MM.1S (cell line): ENCODE measurements around the gene SLC6A8.

Experiments
- DNase-seq: peaks from one replicate; pipeline ENCODE4 v3.0.0-alpha.2; 2015
- H2AFZ ChIP-seq: fragments of 300-600 bp; sonication (generic); 2 replicates; pipeline ENCODE4 v1.6.0; 2016; ENCODE audit warnings: antibody characterized with exemption, low read length
- H3F3A ChIP-seq: fragments of 300-600 bp; sonication (generic); 2 replicates; pipeline ENCODE4 v1.6.1; 2016; ENCODE audit warnings: mild to moderate bottlenecking, antibody characterized with exemption, low read length, moderate library complexity, mixed read lengths; ENCODE audit not compliant: insufficient read depth
- H3K27ac ChIP-seq: fragments of 300-600 bp; sonication (generic); 2 replicates; pipeline ENCODE4 v1.5.1; 2016; ENCODE audit warnings: mild to moderate bottlenecking, low read length
- H3K27me3 ChIP-seq: fragments of 300-600 bp; sonication (generic); replicated peaks from 2 replicates; pipeline ENCODE4 v1.6.0; 2016; ENCODE audit warnings: low read length; ENCODE audit not compliant: insufficient read depth
- H3K36me3 ChIP-seq: fragments of 300-600 bp; sonication (generic); replicated peaks from 2 replicates; pipeline ENCODE4 v1.6.1; 2016; ENCODE audit warnings: mild to moderate bottlenecking, low read length, mixed read lengths; ENCODE audit not compliant: insufficient read depth
- H3K4me1 ChIP-seq: fragments of 300-600 bp; sonication (generic); 2 replicates; pipeline ENCODE4 v1.6.1; 2016; ENCODE audit warnings: low read length, mixed read lengths
- H3K4me2 ChIP-seq: fragments of 300-600 bp; sonication (generic); 2 replicates; pipeline ENCODE4 v1.6.0; 2016; ENCODE audit warnings: low read depth, low read length
- H3K4me3 ChIP-seq: fragments of 300-600 bp; sonication (generic); 2 replicates; pipeline ENCODE4 v1.5.1; 2016; ENCODE audit warnings: low read length, mixed read lengths
- H3K79me2 ChIP-seq: fragments of 300-600 bp; sonication (generic); 2 replicates; pipeline ENCODE4 v1.6.1; 2016; ENCODE audit warnings: mixed run types, low read length, mixed read lengths
- H3K9ac ChIP-seq: fragments of 300-600 bp; sonication (generic); 2 replicates; pipeline ENCODE4 v1.6.1; 2016; ENCODE audit warnings: low read length, mixed read lengths
- H3K9me2 ChIP-seq: fragments of 300-600 bp; sonication (generic); replicated peaks from 2 replicates; pipeline ENCODE4 v1.6.1; 2016; ENCODE audit warnings: mild to moderate bottlenecking, low read length, mixed read lengths; ENCODE audit not compliant: insufficient read depth
- H3K9me3 ChIP-seq: fragments of 300-600 bp; sonication (generic); replicated peaks from 2 replicates; pipeline ENCODE4 v1.6.1; 2016; ENCODE audit warnings: mild to moderate bottlenecking, low read length, mixed read lengths; ENCODE audit not compliant: insufficient read depth
- H4K20me1 ChIP-seq: fragments of 300-600 bp; sonication (generic); 2 replicates; pipeline ENCODE4 v1.6.1; 2016; ENCODE audit warnings: mild to moderate bottlenecking, low read length, moderate library complexity, mixed read lengths; ENCODE audit not compliant: insufficient read depth
- CTCF ChIP-seq: fragments of 300-600 bp; sonication (generic); IDR thresholded peaks from 2 replicates; pipeline ENCODE4 v1.5.1; 2016; ENCODE audit warnings: antibody characterized with exemption, low read length, mixed read lengths
- EZH2 ChIP-seq: fragments of 300-600 bp; sonication (generic); optimal IDR thresholded peaks from 2 replicates; pipeline ENCODE3; 2017; ENCODE audit warnings: low read depth, mild to moderate bottlenecking, antibody characterized with exemption, low read length, mixed read lengths
- EZH2phosphoT487 ChIP-seq: fragments of 300-600 bp; sonication (generic); IDR thresholded peaks from 2 replicates; pipeline ENCODE4 v1.6.1; 2018; ENCODE audit warnings: antibody characterized with exemption, low read length

SLC6A8 gene

GRCh38 chrX:153643431-153644351, 44.0 kb upstream of the SLC6A8 start:
- Histone ChIP-seq H3K9me3 (no peaks in the 10 kb centered on the region), H3K4me2 (no peak overlapping the region), H3F3A (no peaks in the 10 kb centered on the region), H3K4me3 (no peak overlapping the region), H3K27me3 (peaks cover 76% of the 10 kb centered on the region), H3K4me1 (no peaks in the 10 kb centered on the region), H3K9ac (no peak overlapping the region), H3K27ac (no peak overlapping the region), H3K9me2 (no peaks in the 10 kb centered on the region), H3K79me2 (no peaks in the 10 kb centered on the region), H3K36me3 (no peaks in the 10 kb centered on the region), H4K20me1 (no peaks in the 10 kb centered on the region), H2AFZ (no peak overlapping the region)
- DNase-seq = no peak
- no peak for TF ChIP-seq EZH2
- no peak for TF ChIP-seq EZH2phosphoT487
- no peak for TF ChIP-seq CTCF

- TF ChIP-seq EZH2phosphoT487 (no peak), CTCF (no peak), EZH2 (no peak)
- H3K9me2 ChIP-seq = no peaks in the 10 kb centered on the region
- no peak overlapping the region for H3K27ac ChIP-seq
- H3K4me1 ChIP-seq = no peaks in the 10 kb centered on the region
- H3K79me2 ChIP-seq = no peaks in the 10 kb centered on the region
- H3K27me3 ChIP-seq = peaks cover 75% of the 10 kb centered on the region
- H3K4me2 ChIP-seq = no peak overlapping the region
- no peak overlapping the region for H3K9ac ChIP-seq
- no peaks in the 10 kb centered on the region for H3K36me3 ChIP-seq
- no peak overlapping the region for H3K4me3 ChIP-seq
- H4K20me1 ChIP-seq = no peaks in the 10 kb centered on the region
- H2AFZ ChIP-seq = no peak overlapping the region
- no peak for DNase-seq
- H3K9me3 ChIP-seq = no peaks in the 10 kb centered on the region
- H3F3A ChIP-seq = no peaks in the 10 kb centered on the region
Observed at GRCh38 chrX:153644356-153645125, 43.2 kb upstream of the SLC6A8 start.

GRCh38 chrX:153645151-153645550, 42.6 kb upstream of the SLC6A8 start:
- peaks cover 72% of the 10 kb centered on the region for H3K27me3 ChIP-seq
- H3K27ac ChIP-seq = no peak overlapping the region
- TF ChIP-seq CTCF (no peak), EZH2 (no peak), EZH2phosphoT487 (no peak)
- H3K36me3 ChIP-seq = no peaks in the 10 kb centered on the region
- H3K9ac ChIP-seq = no peak overlapping the region
- H3K9me2 ChIP-seq = no peaks in the 10 kb centered on the region
- H3K4me1 ChIP-seq = no peaks in the 10 kb centered on the region
- H3K79me2 ChIP-seq = no peaks in the 10 kb centered on the region
- H3K4me2 ChIP-seq = no peak overlapping the region
- H3K9me3 ChIP-seq = no peaks in the 10 kb centered on the region
- H3K4me3 ChIP-seq = no peak overlapping the region
- no peaks in the 10 kb centered on the region for H4K20me1 ChIP-seq
- no peak overlapping the region for H2AFZ ChIP-seq
- H3F3A ChIP-seq = no peaks in the 10 kb centered on the region
- no peak for DNase-seq
